ENCODE results near the gene TMEM175. TPM values are rescaled to one million over a fixed set of nuclear protein-coding genes. Genes with fewer than 3 reads are reported as not detected.

TMEM175 gene
- total RNA-seq, 1 donor from 2014 or later = 62.7 TPM

GRCh38 chr4:955931-956381 is 23.7 kb downstream of the TMEM175 start:
- no peak overlapping the region for H3K4me3 Mint-ChIP-seq (ENCODE audit: unreplicated experiment)
- peaks cover 4% of the 10 kb centered on the region for H3K9me3 Mint-ChIP-seq (ENCODE audit: unreplicated experiment)
- H3K36me3 Mint-ChIP-seq (ENCODE audit: unreplicated experiment) = peaks cover 5% of the 10 kb centered on the region
- no peak overlapping the region for H3K27ac Mint-ChIP-seq (ENCODE audit: unreplicated experiment)
- peaks cover 7% of the 10 kb centered on the region for H3K27me3 Mint-ChIP-seq (ENCODE audit: unreplicated experiment)
- H3K4me1 Mint-ChIP-seq (ENCODE audit: low read depth, unreplicated experiment) = peaks cover 8% of the 10 kb centered on the region
- TF ChIP-seq CTCF (IDR thresholded peaks at IDR 0.05; ENCODE audit: partially characterized antibody, unreplicated experiment) = no peak
- peak; percentile 14 for DNase-seq

GRCh38 chr4:956531-957230 is 24.4 kb downstream of the TMEM175 start:
- H3K36me3 Mint-ChIP-seq (ENCODE audit: unreplicated experiment) = peaks cover 5% of the 10 kb centered on the region
- H3K27ac Mint-ChIP-seq (ENCODE audit: unreplicated experiment) = no peak overlapping the region
- peaks cover 6% of the 10 kb centered on the region for H3K27me3 Mint-ChIP-seq (ENCODE audit: unreplicated experiment)
- DNase-seq = no peak
- H3K4me3 Mint-ChIP-seq (ENCODE audit: unreplicated experiment) = no peak overlapping the region
- no peak for TF ChIP-seq CTCF (IDR thresholded peaks at IDR 0.05; ENCODE audit: partially characterized antibody, unreplicated experiment)
- H3K9me3 Mint-ChIP-seq (ENCODE audit: unreplicated experiment) = peaks cover 4% of the 10 kb centered on the region
- H3K4me1 Mint-ChIP-seq (ENCODE audit: low read depth, unreplicated experiment) = peaks cover 5% of the 10 kb centered on the region

GRCh38 chr4:957231-957580 is 24.9 kb downstream of the TMEM175 start:
- no peak for DNase-seq
- Mint-ChIP-seq H3K27me3 (ENCODE audit: unreplicated experiment) (peaks cover 7% of the 10 kb centered on the region), H3K27ac (ENCODE audit: unreplicated experiment) (no peak overlapping the region), H3K36me3 (ENCODE audit: unreplicated experiment) (peaks cover 5% of the 10 kb centered on the region), H3K9me3 (ENCODE audit: unreplicated experiment) (peaks cover 7% of the 10 kb centered on the region), H3K4me1 (ENCODE audit: low read depth, unreplicated experiment) (peaks cover 5% of the 10 kb centered on the region), H3K4me3 (ENCODE audit: unreplicated experiment) (no peak overlapping the region)
- no peak for TF ChIP-seq CTCF (IDR thresholded peaks at IDR 0.05; ENCODE audit: partially characterized antibody, unreplicated experiment)

- Mint-ChIP-seq H3K27me3 (ENCODE audit: unreplicated experiment) (peaks cover 5% of the 10 kb centered on the region), H3K27ac (ENCODE audit: unreplicated experiment) (no peak overlapping the region), H3K4me1 (ENCODE audit: low read depth, unreplicated experiment) (peaks cover 2% of the 10 kb centered on the region), H3K36me3 (ENCODE audit: unreplicated experiment) (peaks cover 5% of the 10 kb centered on the region), H3K4me3 (ENCODE audit: unreplicated experiment) (no peak overlapping the region), H3K9me3 (ENCODE audit: unreplicated experiment) (peaks cover 7% of the 10 kb centered on the region)
- no peak for TF ChIP-seq CTCF (IDR thresholded peaks at IDR 0.05; ENCODE audit: partially characterized antibody, unreplicated experiment)
- no peak for DNase-seq
Observed at GRCh38 chr4:957581-958313, 25.5 kb downstream of the TMEM175 start.

GRCh38 chr4:958314-958665 is 26.0 kb downstream of the TMEM175 start:
- H3K27me3 Mint-ChIP-seq (ENCODE audit: unreplicated experiment) = peaks cover 5% of the 10 kb centered on the region
- peaks cover 7% of the 10 kb centered on the region for H3K9me3 Mint-ChIP-seq (ENCODE audit: unreplicated experiment)
- peaks cover 2% of the 10 kb centered on the region for H3K4me1 Mint-ChIP-seq (ENCODE audit: low read depth, unreplicated experiment)
- TF ChIP-seq CTCF (IDR thresholded peaks at IDR 0.05; ENCODE audit: partially characterized antibody, unreplicated experiment) = no peak
- H3K36me3 Mint-ChIP-seq (ENCODE audit: unreplicated experiment) = peaks cover 5% of the 10 kb centered on the region
- H3K4me3 Mint-ChIP-seq (ENCODE audit: unreplicated experiment) = no peak overlapping the region
- H3K27ac Mint-ChIP-seq (ENCODE audit: unreplicated experiment) = no peak overlapping the region
- no peak for DNase-seq
